SJCRH30 (cell line): Measurements from ENCODE around the gene KNDC1. TPM values are rescaled to one million over a fixed set of nuclear protein-coding genes. Genes with fewer than 3 reads are reported as not detected.
"Not testable (repeated sequence)": the region's sequence is repeated elsewhere in the genome, so short reads cannot be mapped to it uniquely, and the experiment has no call there.

Source experiments
- DNase-seq, 2 experiments: peaks; one replicate each; pipeline ENCODE4 v3.0.0-alpha.2; 2015 to 2020
- H3K27ac ChIP-seq: fragments of 250-450 bp; sonication (Bioruptor Pico); 2 replicates; pipeline ENCODE4 v1.5.1; 2020; ENCODE audit warnings: mild to moderate bottlenecking, moderate library complexity
- H3K27me3 ChIP-seq: fragments of 250-450 bp; sonication (Bioruptor Pico); 2 replicates; pipeline ENCODE4 v1.5.1; 2020; ENCODE audit warnings: mild to moderate bottlenecking, moderate library complexity
- H3K36me3 ChIP-seq: fragments of 250-450 bp; sonication (Bioruptor Pico); 2 replicates; pipeline ENCODE4 v1.5.1; 2020; ENCODE audit warnings: mild to moderate bottlenecking, moderate library complexity
- H3K4me1 ChIP-seq: fragments of 250-450 bp; sonication (Bioruptor Pico); 2 replicates; pipeline ENCODE4 v1.5.1; 2020; ENCODE audit warnings: mild to moderate bottlenecking, moderate library complexity
- H3K4me3 ChIP-seq: fragments of 250-450 bp; sonication (Bioruptor Pico); 2 replicates; pipeline ENCODE4 v1.5.1; 2020; ENCODE audit warnings: mild to moderate bottlenecking, moderate library complexity
- H3K9me3 ChIP-seq: fragments of 250-450 bp; sonication (Bioruptor Pico); replicated peaks from 2 replicates; pipeline ENCODE4 v1.5.1; 2020; ENCODE audit warnings: mild to moderate bottlenecking, moderate library complexity
- total RNA-seq: library from RNA; depleted of rRNA; stranded (reverse); fragments of >200 nt; shearing (Covaris generic); gene quantifications from 2 replicates; pipeline ENCODE4 v1.2.3, GENCODE V29; 2014

Gene KNDC1
- total RNA-seq, 1 experiment from 2014 or later: 1.1 TPM

- no peaks in the 10 kb centered on the region for H3K4me1 ChIP-seq
- no peak overlapping the region for H3K4me3 ChIP-seq
- H3K36me3 ChIP-seq: no peaks in the 10 kb centered on the region
- H3K27me3 ChIP-seq: no peaks in the 10 kb centered on the region
- H3K27ac ChIP-seq: no peak overlapping the region
- DNase-seq: no peak
- no peaks in the 10 kb centered on the region for H3K9me3 ChIP-seq
Measured at GRCh38 chr10:133225707-133226191, 65.7 kb downstream of the KNDC1 start.

GRCh38 chr10:133226251-133226808, 66.3 kb downstream of the KNDC1 start:
- H3K9me3 ChIP-seq: no peaks in the 10 kb centered on the region
- H3K4me1 ChIP-seq: no peaks in the 10 kb centered on the region
- DNase-seq: no peak
- H3K36me3 ChIP-seq: no peaks in the 10 kb centered on the region
- H3K27ac ChIP-seq: no peak overlapping the region
- no peaks in the 10 kb centered on the region for H3K27me3 ChIP-seq
- no peak overlapping the region for H3K4me3 ChIP-seq

GRCh38 chr10:133227256-133227655, 67.2 kb downstream of the KNDC1 start:
- DNase-seq: no peak
- H3K27ac ChIP-seq: no peak overlapping the region
- H3K4me1 ChIP-seq: no peaks in the 10 kb centered on the region
- no peaks in the 10 kb centered on the region for H3K36me3 ChIP-seq
- H3K27me3 ChIP-seq: no peaks in the 10 kb centered on the region
- no peak overlapping the region for H3K4me3 ChIP-seq
- no peaks in the 10 kb centered on the region for H3K9me3 ChIP-seq

GRCh38 chr10:133229265-133230043, 69.4 kb downstream of the KNDC1 start:
- no peaks in the 10 kb centered on the region for H3K27me3 ChIP-seq
- no peak for DNase-seq
- no peaks in the 10 kb centered on the region for H3K4me1 ChIP-seq
- H3K4me3 ChIP-seq: no peak overlapping the region
- H3K27ac ChIP-seq: no peak overlapping the region
- H3K9me3 ChIP-seq: no peaks in the 10 kb centered on the region
- no peaks in the 10 kb centered on the region for H3K36me3 ChIP-seq

GRCh38 chr10:133230044-133230361, 70.0 kb downstream of the KNDC1 start, which contains the start of gene UTF1:
Gene UTF1 (plus strand): TSS chr10:133230217. CDS start chr10:133230289, 72 bp downstream.
- Histone ChIP-seq H3K27ac (no peak within 1 kb of the TSS), H3K4me1 (no peaks in the 10 kb centered on the region), H3K27me3 (no peaks in the 10 kb centered on the region), H3K4me3 (no peak within 1 kb of the TSS), H3K36me3 (no peaks in the 10 kb centered on the region), H3K9me3 (no peaks in the 10 kb centered on the region)
- DNase-seq: no peak

- no peak for DNase-seq
- Histone ChIP-seq H3K4me3 (no peak overlapping the region), H3K27me3 (no peaks in the 10 kb centered on the region), H3K9me3 (no peaks in the 10 kb centered on the region), H3K36me3 (no peaks in the 10 kb centered on the region), H3K27ac (no peak overlapping the region), H3K4me1 (no peaks in the 10 kb centered on the region)
Measured at GRCh38 chr10:133230387-133231195, 70.6 kb downstream of the KNDC1 start.

GRCh38 chr10:133231244-133231945, 71.4 kb downstream of the KNDC1 start:
- no peaks in the 10 kb centered on the region for H3K27me3 ChIP-seq
- no peak for DNase-seq
- no peak overlapping the region for H3K27ac ChIP-seq
- H3K4me1 ChIP-seq: no peaks in the 10 kb centered on the region
- H3K4me3 ChIP-seq: no peak overlapping the region
- no peaks in the 10 kb centered on the region for H3K9me3 ChIP-seq
- no peaks in the 10 kb centered on the region for H3K36me3 ChIP-seq

- H3K4me3 ChIP-seq: no peak overlapping the region
- no peaks in the 10 kb centered on the region for H3K4me1 ChIP-seq
- no peaks in the 10 kb centered on the region for H3K36me3 ChIP-seq
- no peak for DNase-seq
- no peaks in the 10 kb centered on the region for H3K9me3 ChIP-seq
- no peaks in the 10 kb centered on the region for H3K27me3 ChIP-seq
- no peak overlapping the region for H3K27ac ChIP-seq
Measured at GRCh38 chr10:133231946-133232574, 72.0 kb downstream of the KNDC1 start.

- not testable (repeated sequence) for H3K27ac ChIP-seq, H3K4me1 ChIP-seq, H3K36me3 ChIP-seq, DNase-seq, H3K4me3 ChIP-seq, H3K9me3 ChIP-seq, H3K27me3 ChIP-seq
Measured at GRCh38 chr10:133234796-133235195, 74.8 kb downstream of the KNDC1 start.

GRCh38 chr10:133235265-133235855, 75.3 kb downstream of the KNDC1 start:
- Histone ChIP-seq H3K27ac (no peak overlapping the region), H3K36me3 (no peaks in the 10 kb centered on the region), H3K4me3 (no peak overlapping the region), H3K9me3 (no peaks in the 10 kb centered on the region), H3K4me1 (no peaks in the 10 kb centered on the region), H3K27me3 (no peaks in the 10 kb centered on the region)
- no peak for DNase-seq

- no peak overlapping the region for H3K27ac ChIP-seq
- H3K36me3 ChIP-seq: no peaks in the 10 kb centered on the region
- H3K27me3 ChIP-seq: no peaks in the 10 kb centered on the region
- no peak for DNase-seq
- no peaks in the 10 kb centered on the region for H3K9me3 ChIP-seq
- H3K4me3 ChIP-seq: no peak overlapping the region
- no peaks in the 10 kb centered on the region for H3K4me1 ChIP-seq
Measured at GRCh38 chr10:133235932-133236331, 75.9 kb downstream of the KNDC1 start.

- Histone ChIP-seq H3K4me1 (no peaks in the 10 kb centered on the region), H3K27ac (no peak overlapping the region), H3K9me3 (no peaks in the 10 kb centered on the region), H3K36me3 (no peaks in the 10 kb centered on the region), H3K4me3 (no peak overlapping the region), H3K27me3 (no peaks in the 10 kb centered on the region)
- DNase-seq: no peak
Measured at GRCh38 chr10:133236401-133237240, 76.6 kb downstream of the KNDC1 start.

- no peak for DNase-seq
- Histone ChIP-seq H3K9me3 (no peaks in the 10 kb centered on the region), H3K4me3 (no peak overlapping the region), H3K36me3 (no peaks in the 10 kb centered on the region), H3K4me1 (no peaks in the 10 kb centered on the region), H3K27me3 (no peaks in the 10 kb centered on the region), H3K27ac (no peak overlapping the region)
Measured at GRCh38 chr10:133237241-133237587, 77.2 kb downstream of the KNDC1 start.
